ENCODE results near the gene TNN.
A peak's percentile ranks its signal among the peaks of the same experiment; 100 is the strongest.

The TNN gene

GRCh38 chr1:175150596-175151319, 83.1 kb downstream of the TNN start:
- DNase-seq: no peak

GRCh38 chr1:175152006-175152652, 84.5 kb downstream of the TNN start:
- DNase-seq: no peak

- peak; percentile 39 for DNase-seq
These were observed 87.2 kb downstream of the TNN start for GRCh38 chr1:175154629-175155472.

- DNase-seq: no peak
These were observed 87.8 kb downstream of the TNN start for GRCh38 chr1:175155473-175155856.

GRCh38 chr1:175155936-175156335, 88.3 kb downstream of the TNN start:
- DNase-seq: no peak

- no peak for DNase-seq
These were observed 89.6 kb downstream of the TNN start for GRCh38 chr1:175157200-175157599.

GRCh38 chr1:175158170-175158591, 90.5 kb downstream of the TNN start:
- no peak for DNase-seq

- DNase-seq: peak; percentile 2
These were observed 95.3 kb downstream of the TNN start for GRCh38 chr1:175162955-175163354.

GRCh38 chr1:175163702-175164101, 96.1 kb downstream of the TNN start:
- no peak for DNase-seq

- no peak for DNase-seq
These were observed 97.1 kb downstream of the TNN start for GRCh38 chr1:175164751-175165150.

- DNase-seq: no peak
These were observed 99.1 kb downstream of the TNN start for GRCh38 chr1:175166746-175167145.

- DNase-seq: no peak
These were observed 100.2 kb downstream of the TNN start for GRCh38 chr1:175167861-175168260.

GRCh38 chr1:175168782-175169181, 101.1 kb downstream of the TNN start:
- no peak for DNase-seq

- no peak for DNase-seq
These were observed 101.8 kb downstream of the TNN start for GRCh38 chr1:175169286-175170018.

GRCh38 chr1:175171036-175171913, 103.6 kb downstream of the TNN start:
- no peak for DNase-seq

- DNase-seq: no peak
These were observed 104.9 kb downstream of the TNN start for GRCh38 chr1:175172503-175172902.

GRCh38 chr1:175173531-175173930, 105.9 kb downstream of the TNN start:
- no peak for DNase-seq

GRCh38 chr1:175174309-175175102, 106.9 kb downstream of the TNN start:
- DNase-seq: no peak

GRCh38 chr1:175176246-175176645, 108.6 kb downstream of the TNN start:
- DNase-seq: no peak

- no peak for DNase-seq
These were observed 110.4 kb downstream of the TNN start for GRCh38 chr1:175178056-175178455.

- DNase-seq: no peak
These were observed 110.8 kb downstream of the TNN start for GRCh38 chr1:175178456-175178855.

All from fibroblast of skin of right biceps (primary cell).